Measurements from ENCODE around the gene BRD3.

DNA sequence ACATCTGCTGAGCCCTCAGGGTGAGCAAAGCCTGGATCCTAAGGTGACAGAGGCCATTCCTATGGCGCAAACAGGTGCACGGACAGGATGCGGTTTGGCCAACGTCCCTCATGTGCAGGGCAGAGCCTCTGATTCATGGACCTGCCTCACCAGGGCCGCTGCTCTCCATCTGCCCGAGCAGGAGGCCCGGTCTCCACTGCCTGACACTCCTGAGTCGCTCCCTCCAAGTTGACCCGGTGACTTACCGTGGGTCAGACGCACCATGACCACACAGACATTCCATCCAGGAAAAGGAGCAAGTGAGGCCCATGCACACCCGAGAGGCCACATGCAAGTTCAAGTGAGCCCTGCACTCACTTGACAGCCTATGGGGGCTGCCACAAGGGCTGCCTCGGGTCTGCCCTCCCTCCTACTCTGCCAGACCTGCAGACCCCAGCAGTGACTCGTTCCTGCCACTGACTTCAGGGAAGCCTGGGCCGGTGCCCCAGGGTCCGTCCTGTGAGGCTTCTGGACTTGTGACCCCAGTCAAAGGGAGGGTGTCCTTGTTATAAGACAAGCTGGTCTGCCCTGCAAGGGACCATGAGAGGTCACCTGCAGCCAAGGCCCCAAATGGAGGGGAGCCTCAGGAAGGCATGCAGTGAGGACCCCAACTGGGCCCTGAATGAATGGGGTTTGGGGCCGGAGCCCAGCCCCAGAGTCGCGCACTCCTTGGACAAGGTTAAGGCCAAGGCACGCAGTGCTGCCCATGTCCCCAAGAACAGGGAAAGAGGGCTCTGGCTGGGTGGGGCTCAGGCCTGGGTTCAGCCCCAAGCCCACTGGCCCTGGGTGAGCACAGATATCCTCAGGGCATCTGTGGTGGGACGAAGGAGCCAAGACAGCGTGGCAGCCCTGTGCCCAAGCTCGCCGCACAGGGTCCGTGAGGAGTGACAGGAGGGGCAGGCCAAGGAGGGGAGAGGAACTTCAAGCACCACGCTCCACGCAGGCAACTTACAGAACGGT, 32.5 kb downstream of the BRD3 start:
- TF ChIP-seq, protein P1, sequence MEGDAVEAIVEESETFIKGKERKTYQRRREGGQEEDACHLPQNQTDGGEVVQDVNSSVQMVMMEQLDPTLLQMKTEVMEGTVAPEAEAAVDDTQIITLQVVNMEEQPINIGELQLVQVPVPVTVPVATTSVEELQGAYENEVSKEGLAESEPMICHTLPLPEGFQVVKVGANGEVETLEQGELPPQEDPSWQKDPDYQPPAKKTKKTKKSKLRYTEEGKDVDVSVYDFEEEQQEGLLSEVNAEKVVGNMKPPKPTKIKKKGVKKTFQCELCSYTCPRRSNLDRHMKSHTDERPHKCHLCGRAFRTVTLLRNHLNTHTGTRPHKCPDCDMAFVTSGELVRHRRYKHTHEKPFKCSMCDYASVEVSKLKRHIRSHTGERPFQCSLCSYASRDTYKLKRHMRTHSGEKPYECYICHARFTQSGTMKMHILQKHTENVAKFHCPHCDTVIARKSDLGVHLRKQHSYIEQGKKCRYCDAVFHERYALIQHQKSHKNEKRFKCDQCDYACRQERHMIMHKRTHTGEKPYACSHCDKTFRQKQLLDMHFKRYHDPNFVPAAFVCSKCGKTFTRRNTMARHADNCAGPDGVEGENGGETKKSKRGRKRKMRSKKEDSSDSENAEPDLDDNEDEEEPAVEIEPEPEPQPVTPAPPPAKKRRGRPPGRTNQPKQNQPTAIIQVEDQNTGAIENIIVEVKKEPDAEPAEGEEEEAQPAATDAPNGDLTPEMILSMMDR (optimal IDR thresholded peaks at IDR 0.05 in 1 of 3, IDR thresholded peaks at IDR 0.05 in 1 of 3, conservative IDR thresholded peaks at IDR 0.05 in 1 of 3; ENCODE audit: extremely low read depth in 1 of 3, insufficient read depth in 2 of 3, low read length in 3 of 3): no peak
- TF ChIP-seq EZH2 (IDR thresholded peaks at IDR 0.05; ENCODE audit: low read length): no peak
